ENCODE results near the gene CCDC117. TPM values are rescaled to one million over a fixed set of nuclear protein-coding genes. Genes with fewer than 3 reads are reported as not detected.
A peak's percentile ranks its signal among the peaks of the same experiment; 100 is the strongest.
"Not testable (repeated sequence)": the region's sequence is repeated elsewhere in the genome, so short reads cannot be mapped to it uniquely, and the experiment has no call there.

The CCDC117 gene
- total RNA-seq, 2 donors from 2014 or later, result 16.0 to 20.0 TPM

GRCh38 chr22:28805426-28805825 is 32.9 kb downstream of the CCDC117 start:
- H3K9me3 Mint-ChIP-seq; H3K27ac Mint-ChIP-seq; H3K4me1 Mint-ChIP-seq; H3K27me3 Mint-ChIP-seq; H3K4me3 Mint-ChIP-seq; H3K36me3 Mint-ChIP-seq (ENCODE audit: low read depth); ATAC-seq (replicated peaks): not testable (repeated sequence)

DNA sequence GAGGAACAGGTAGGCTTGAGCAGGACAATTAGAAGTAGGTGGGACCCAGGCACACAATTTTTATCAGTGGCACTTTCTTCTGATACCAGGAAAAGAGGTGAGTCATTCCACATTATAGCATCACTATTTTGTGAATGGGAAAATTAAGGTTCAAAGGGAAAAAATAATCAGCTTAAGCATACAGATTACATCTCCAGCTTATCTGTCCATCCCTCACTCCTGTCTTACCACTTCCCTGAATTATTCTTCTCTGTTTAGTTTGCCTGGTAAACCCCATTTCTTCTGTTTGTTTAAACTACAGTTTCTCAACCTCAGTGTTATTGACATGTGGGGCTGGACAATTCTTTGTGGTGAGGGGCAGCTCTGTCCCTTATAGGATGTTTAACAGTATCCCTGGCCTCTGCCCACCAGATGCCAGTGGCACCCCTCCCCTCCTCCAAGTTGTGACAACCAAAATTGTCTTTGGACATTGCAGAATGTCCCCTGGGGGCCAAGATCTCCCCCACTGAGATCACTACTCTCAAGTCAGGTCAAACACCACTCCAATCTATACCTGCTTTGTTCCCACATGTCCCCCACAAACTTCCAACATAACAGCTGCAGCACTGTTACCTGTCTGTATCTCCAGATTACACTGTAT is 36.3 kb downstream of the CCDC117 start:
- peaks cover 18% of the 10 kb centered on the region for H3K4me1 Mint-ChIP-seq
- peak overlapping the region; percentile 74 for H3K4me3 Mint-ChIP-seq
- no peak overlapping the region for H3K27ac Mint-ChIP-seq
- H3K27me3 Mint-ChIP-seq, result no peaks in the 10 kb centered on the region
- ATAC-seq (replicated peaks), result no peak
- no peaks in the 10 kb centered on the region for H3K9me3 Mint-ChIP-seq
- peaks cover 17% of the 10 kb centered on the region for H3K36me3 Mint-ChIP-seq (ENCODE audit: low read depth)

- Mint-ChIP-seq H3K36me3 (ENCODE audit: low read depth) (peaks cover 36% of the 10 kb centered on the region), H3K9me3 (no peaks in the 10 kb centered on the region), H3K4me1 (peaks cover 29% of the 10 kb centered on the region), H3K27ac (peak overlapping the region; percentile 38), H3K27me3 (no peaks in the 10 kb centered on the region), H3K4me3 (peak overlapping the region; percentile 74)
- ATAC-seq (replicated peaks), result peak; percentile 30
Measured at GRCh38 chr22:28810821-28811491, 38.5 kb downstream of the CCDC117 start.

DNA sequence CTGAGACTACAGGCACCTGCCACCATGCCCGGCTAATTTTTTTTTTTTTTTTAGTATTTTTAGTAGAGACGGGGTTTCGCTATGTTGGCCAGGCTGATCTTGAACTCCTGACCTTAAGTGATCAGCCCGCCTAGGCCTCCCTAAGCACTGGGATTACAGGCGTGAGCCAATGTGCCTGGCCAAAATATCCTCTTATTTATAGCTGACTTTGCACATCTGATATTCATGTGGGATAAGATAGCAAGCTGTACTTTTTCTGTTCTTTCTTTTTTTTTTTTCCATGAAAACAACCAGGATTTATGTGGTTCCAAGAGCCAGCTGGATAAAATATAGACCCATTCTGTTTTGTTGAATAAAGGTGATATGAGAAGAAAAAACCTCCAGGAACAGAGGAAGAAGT is 40.0 kb downstream of the CCDC117 start:
- H3K4me1 Mint-ChIP-seq, result peaks cover 29% of the 10 kb centered on the region
- ATAC-seq (replicated peaks), result no peak
- H3K36me3 Mint-ChIP-seq (ENCODE audit: low read depth), result peaks cover 34% of the 10 kb centered on the region
- H3K27me3 Mint-ChIP-seq, result no peaks in the 10 kb centered on the region
- H3K9me3 Mint-ChIP-seq, result no peaks in the 10 kb centered on the region
- H3K27ac Mint-ChIP-seq, result no peak overlapping the region
- H3K4me3 Mint-ChIP-seq, result peak overlapping the region; percentile 74

GRCh38 chr22:28813772-28814518 is 41.5 kb downstream of the CCDC117 start:
- no peaks in the 10 kb centered on the region for H3K9me3 Mint-ChIP-seq
- no peaks in the 10 kb centered on the region for H3K27me3 Mint-ChIP-seq
- H3K36me3 Mint-ChIP-seq (ENCODE audit: low read depth), result peaks cover 30% of the 10 kb centered on the region
- no peak overlapping the region for H3K4me3 Mint-ChIP-seq
- H3K4me1 Mint-ChIP-seq, result peaks cover 36% of the 10 kb centered on the region
- no peak overlapping the region for H3K27ac Mint-ChIP-seq
- no peak for ATAC-seq (replicated peaks)

DNA sequence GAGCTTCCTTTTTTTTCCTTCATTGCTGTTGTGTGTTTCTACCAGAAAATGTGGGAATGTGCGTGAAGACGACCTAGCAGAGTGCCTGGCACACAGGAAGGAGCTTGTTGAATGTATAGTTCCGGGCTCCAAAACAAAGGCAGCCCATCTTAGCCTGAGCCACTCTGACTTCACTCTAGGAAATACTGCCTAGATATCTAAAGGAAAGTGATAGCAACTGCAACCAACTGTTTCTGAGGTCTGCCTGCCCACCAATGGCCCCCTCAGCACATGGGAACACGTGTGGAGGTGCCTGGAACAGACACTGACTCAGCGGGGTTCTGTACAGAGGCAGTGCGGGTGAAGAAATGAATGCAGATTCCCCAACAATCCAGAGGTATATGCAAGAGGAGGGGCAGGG is 42.6 kb downstream of the CCDC117 start:
- H3K4me1 Mint-ChIP-seq, result peaks cover 31% of the 10 kb centered on the region
- no peak overlapping the region for H3K4me3 Mint-ChIP-seq
- ATAC-seq (replicated peaks), result no peak
- H3K27me3 Mint-ChIP-seq, result no peaks in the 10 kb centered on the region
- no peak overlapping the region for H3K27ac Mint-ChIP-seq
- H3K9me3 Mint-ChIP-seq, result no peaks in the 10 kb centered on the region
- H3K36me3 Mint-ChIP-seq (ENCODE audit: low read depth), result peaks cover 30% of the 10 kb centered on the region

- Mint-ChIP-seq H3K4me1 (peaks cover 31% of the 10 kb centered on the region), H3K4me3 (no peak overlapping the region), H3K9me3 (no peaks in the 10 kb centered on the region), H3K27ac (no peak overlapping the region), H3K27me3 (no peaks in the 10 kb centered on the region), H3K36me3 (ENCODE audit: low read depth) (peaks cover 30% of the 10 kb centered on the region)
- no peak for ATAC-seq (replicated peaks)
Measured at GRCh38 chr22:28815729-28816128, 43.2 kb downstream of the CCDC117 start.

- Mint-ChIP-seq H3K4me3 (no peak overlapping the region), H3K9me3 (no peaks in the 10 kb centered on the region), H3K27me3 (no peaks in the 10 kb centered on the region), H3K36me3 (ENCODE audit: low read depth) (peaks cover 30% of the 10 kb centered on the region), H3K4me1 (peaks cover 34% of the 10 kb centered on the region), H3K27ac (no peak overlapping the region)
- ATAC-seq (replicated peaks), result no peak
Measured at GRCh38 chr22:28817064-28817463, 44.6 kb downstream of the CCDC117 start.

- Mint-ChIP-seq H3K4me1 (peaks cover 34% of the 10 kb centered on the region), H3K27me3 (no peaks in the 10 kb centered on the region), H3K4me3 (peak overlapping the region; percentile 28), H3K9me3 (no peaks in the 10 kb centered on the region), H3K27ac (peak overlapping the region; percentile 28), H3K36me3 (ENCODE audit: low read depth) (peaks cover 25% of the 10 kb centered on the region)
- peak; percentile 23 for ATAC-seq (replicated peaks)
Measured at GRCh38 chr22:28817919-28818859, 45.7 kb downstream of the CCDC117 start.

- Mint-ChIP-seq H3K4me3 (peak overlapping the region; percentile 28), H3K4me1 (peaks cover 30% of the 10 kb centered on the region), H3K9me3 (no peaks in the 10 kb centered on the region), H3K27ac (peak overlapping the region; percentile 28), H3K27me3 (no peaks in the 10 kb centered on the region), H3K36me3 (ENCODE audit: low read depth) (peaks cover 13% of the 10 kb centered on the region)
- no peak for ATAC-seq (replicated peaks)
Measured at GRCh38 chr22:28819253-28820096, 47.0 kb downstream of the CCDC117 start.

- no peaks in the 10 kb centered on the region for H3K36me3 Mint-ChIP-seq (ENCODE audit: low read depth)
- H3K27me3 Mint-ChIP-seq, result no peaks in the 10 kb centered on the region
- H3K27ac Mint-ChIP-seq, result peak overlapping the region; percentile 53
- no peak for ATAC-seq (replicated peaks)
- H3K9me3 Mint-ChIP-seq, result no peaks in the 10 kb centered on the region
- no peak overlapping the region for H3K4me3 Mint-ChIP-seq
- H3K4me1 Mint-ChIP-seq, result peaks cover 23% of the 10 kb centered on the region
Measured at GRCh38 chr22:28820885-28821284, 48.4 kb downstream of the CCDC117 start.

DNA sequence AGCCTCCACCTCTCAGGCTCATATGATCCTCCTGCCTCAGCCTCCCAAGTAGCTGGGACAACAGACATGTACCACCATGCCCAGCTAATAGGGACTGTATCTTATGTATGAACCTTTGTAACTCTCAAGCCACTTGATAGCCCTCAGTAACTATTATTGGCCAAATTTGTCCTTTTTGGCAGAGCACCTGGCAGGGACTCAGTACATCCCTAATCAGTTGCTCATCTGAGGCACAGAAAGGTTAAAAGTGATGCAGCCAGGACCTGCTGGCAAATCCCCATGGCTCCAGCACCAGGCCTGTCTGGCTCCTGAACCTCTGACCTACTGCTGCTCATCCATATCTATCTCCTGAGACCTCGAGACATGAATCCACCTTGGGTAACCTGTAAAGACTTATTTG is 49.0 kb downstream of the CCDC117 start:
- no peaks in the 10 kb centered on the region for H3K9me3 Mint-ChIP-seq
- H3K4me1 Mint-ChIP-seq, result peaks cover 23% of the 10 kb centered on the region
- no peaks in the 10 kb centered on the region for H3K27me3 Mint-ChIP-seq
- H3K27ac Mint-ChIP-seq, result peak overlapping the region; percentile 53
- H3K4me3 Mint-ChIP-seq, result no peak overlapping the region
- no peak for ATAC-seq (replicated peaks)
- H3K36me3 Mint-ChIP-seq (ENCODE audit: low read depth), result no peaks in the 10 kb centered on the region

- no peaks in the 10 kb centered on the region for H3K36me3 Mint-ChIP-seq (ENCODE audit: low read depth)
- H3K9me3 Mint-ChIP-seq, result no peaks in the 10 kb centered on the region
- peak; percentile 50 for ATAC-seq (replicated peaks)
- peaks cover 19% of the 10 kb centered on the region for H3K4me1 Mint-ChIP-seq
- H3K27ac Mint-ChIP-seq, result peak overlapping the region; percentile 0
- H3K4me3 Mint-ChIP-seq, result peak overlapping the region; percentile 52
- no peaks in the 10 kb centered on the region for H3K27me3 Mint-ChIP-seq
Measured at GRCh38 chr22:28822930-28823551, 50.5 kb downstream of the CCDC117 start.
